ENCODE data around the gene NPAS3. TPM values are rescaled to one million over a fixed set of nuclear protein-coding genes. Genes with fewer than 3 reads are reported as not detected.

The NPAS3 gene
- total and polyA plus RNA-seq, 2 donors (not counting 3 experiments of a cell fraction or from before 2014, with no cell fraction given), result 0.10 to 0.13 TPM

- DNase-seq (ENCODE audit: low read depth, low spot score), result no peak
- H3K79me2 ChIP-seq (ENCODE audit: control insufficient read depth, insufficient read depth, low read length), result no peaks in the 10 kb centered on the region
- dilution Hi-C loops (cut with MboI; ENCODE audit: extremely low pct_ligation_motif_present, low sequenced_read_pairs) (no loop called here), intact Hi-C loops (cut with micrococcal nuclease) (no loop called here)
- no peak for FAIRE-seq
- H2AFZ ChIP-seq (ENCODE audit: low read depth, low read length), result no peak overlapping the region
- H4K20me1 ChIP-seq (replicated peaks; ENCODE audit: control insufficient read depth, extremely low read depth, insufficient read depth, low read length), result no peaks in the 10 kb centered on the region
- H3K4me3 ChIP-seq (replicated peaks in 1 of 3; ENCODE audit: insufficient read depth in 1 of 3, low read depth in 1 of 3, low read length in 3 of 3), result no peak overlapping the region
- H3K27me3 ChIP-seq (ENCODE audit: control insufficient read depth in 2 of 2, insufficient read depth in 2 of 2, low read length in 2 of 2), result no peaks in the 10 kb centered on the region
- no peak overlapping the region for H3K9ac ChIP-seq (replicated peaks; ENCODE audit: extremely low read depth, insufficient read depth, low read length)
- no peaks in the 10 kb centered on the region for H3K36me3 ChIP-seq (ENCODE audit: control insufficient read depth in 2 of 2, extremely low read depth in 1 of 2, insufficient read depth in 2 of 2, low read length in 2 of 2)
- H3K4me2 ChIP-seq (ENCODE audit: insufficient read depth, low read length), result no peak overlapping the region
- TF ChIP-seq MAX (IDR thresholded peaks at IDR 0.05; ENCODE audit: insufficient read depth, insufficient read length) (no peak), JUN (IDR thresholded peaks at IDR 0.05; ENCODE audit: borderline replicate concordance, insufficient read depth, insufficient read length, low read depth) (no peak), POLR2A (IDR thresholded peaks at IDR 0.05; ENCODE audit: low read depth, low read length) (no peak), EZH2 (IDR thresholded peaks at IDR 0.05; ENCODE audit: borderline replicate concordance, low read depth, low read length, severe bottlenecking) (no peak), POLR2AphosphoS5 (IDR thresholded peaks at IDR 0.05; ENCODE audit: insufficient read depth, low read depth, low read length) (no peak), CTCF (IDR thresholded peaks at IDR 0.05; ENCODE audit: extremely low read depth in 1 of 2, insufficient read depth in 1 of 2, low read depth in 1 of 2, low read length in 2 of 2) (no peak), FOS (IDR thresholded peaks at IDR 0.05; ENCODE audit: borderline replicate concordance, insufficient read depth, low read length) (no peak), MYC (IDR thresholded peaks at IDR 0.05; ENCODE audit: low read depth, low read length) (no peak), GATA2 (IDR thresholded peaks at IDR 0.05; ENCODE audit: insufficient read depth, insufficient read length, low read depth, low read length) (no peak)
- no peak overlapping the region for H3K27ac ChIP-seq (ENCODE audit: insufficient read depth, low read depth, low read length)
- ChIA-PET CTCF (no interaction called here), POLR2A (no interaction called here)
- no peaks in the 10 kb centered on the region for H3K4me1 ChIP-seq (ENCODE audit: control insufficient read depth, extremely low read depth, insufficient read depth, low read length)
- BruUV-seq (replicated peaks), result no TSS peak
- H3K9me3 ChIP-seq (replicated peaks; ENCODE audit: control insufficient read depth, insufficient read depth, low read length), result no peaks in the 10 kb centered on the region
- no peaks in the 10 kb centered on the region for H3K9me1 ChIP-seq (replicated peaks; ENCODE audit: control insufficient read depth, extremely low read depth, insufficient read depth, low read length)
Observed at GRCh38 chr14:33691907-33692306, 753.2 kb downstream of the NPAS3 start.

All from endothelial cell of umbilical vein (primary cell).